GM12878 (cell line): ENCODE measurements around the gene BICC1. TPM values are rescaled to one million over a fixed set of nuclear protein-coding genes. Genes with fewer than 3 reads are reported as not detected.

Experiments used
- BCL3 ChIP-seq: IDR thresholded peaks from 2 replicates; pipeline ENCODE4 v1.6.1; 2011; ENCODE audit warnings: borderline replicate concordance, low read depth, mild to moderate bottlenecking, moderate library complexity, low read length; ENCODE audit not compliant: insufficient read depth, poor library complexity, severe bottlenecking
- CREB1 ChIP-seq: IDR thresholded peaks from 2 replicates; pipeline ENCODE4 v1.6.1; 2012; ENCODE audit warnings: low read depth, mild to moderate bottlenecking, inconsistent platforms
- HCFC1 ChIP-seq: fragments of 150-350 bp; IDR thresholded peaks from 2 replicates; pipeline ENCODE4 v1.6.1; 2014; ENCODE audit warnings: low read length
- HDAC6 ChIP-seq: fragments of 200-600 bp; sonication (generic); IDR thresholded peaks from one replicate; pipeline ENCODE4 v1.8.0; 2017; ENCODE audit warnings: antibody characterized with exemption; ENCODE audit not compliant: unreplicated experiment
- IKZF2 ChIP-seq, 2 experiments: fragments of 450-650 bp; IDR thresholded peaks; 2 replicates each; pipeline ENCODE4 v1.6.1; 2017; ENCODE audit warnings: mild to moderate bottlenecking in 2 of 2, moderate library complexity in 2 of 2
- PML ChIP-seq: IDR thresholded peaks from 2 replicates; pipeline ENCODE4 v1.6.1; 2012; ENCODE audit warnings: low read length, inconsistent platforms
- SUZ12 ChIP-seq: fragments of 200-600 bp; sonication (generic); IDR thresholded peaks from one replicate; pipeline ENCODE4 v1.6.1; 2018; ENCODE audit warnings: antibody characterized with exemption, mild to moderate bottlenecking; ENCODE audit not compliant: unreplicated experiment
- USF2 ChIP-seq: IDR thresholded peaks from 2 replicates; pipeline ENCODE4 v1.6.1; 2011; ENCODE audit warnings: low read depth, low read length, improper control_type of control experiment, borderline replicate concordance
- polyA plus RNA-seq, 11 experiments: library from polyadenylated mRNA; depleted of rRNA in 4 of 11; unstranded in 6 of 11; stranded (reverse) in 5 of 11; fragments of >200 nt; fragmentation: Nextera tagmentation in 4 of 11; fragmentation: Illumina TruSeq in 1 of 11; extraction: Ambion mirVana in 4 of 11; extraction: Trizol in 1 of 11; gene quantifications; 1 replicate in 1 of 11; 2 replicates in 10 of 11; pipeline versions ENCODE4 v1.2.1 to v1.2.3, GENCODE V29; 2011 to 2016; ENCODE audit warnings: inconsistent platforms in 2 of 11, missing spikeins in 2 of 11, low read depth in 1 of 11
- total RNA-seq, 4 experiments: library from RNA; depleted of rRNA in 3 of 4; stranded (reverse); fragments of >200 nt in 3 of 4; fragmentation: Illumina TruSeq in 1 of 4; extraction: Trizol in 1 of 4; gene quantifications; 2 replicates each; pipeline versions ENCODE4 v1.2.1 to v1.2.3, GENCODE V29; 2013 to 2021
- TF ChIP-seq, protein P1 (sequence below): fragments of 450-650 bp; IDR thresholded peaks from 2 replicates; pipeline ENCODE4 v1.6.1; 2017; ENCODE audit warnings: mild to moderate bottlenecking, moderate library complexity

The BICC1 gene
- total and polyA plus RNA-seq, 10 of the 15 experiments (the other 5 are each of a cell fraction or from before 2014, with no cell fraction given) = 0.01 to 0.10 (median 0.04) TPM; not detected in 5

GRCh38 chr10:58575491-58575890 is 62.8 kb downstream of the BICC1 start (continued):
- no peak for TF ChIP-seq HCFC1
- no peak for TF ChIP-seq SUZ12
- TF ChIP-seq HDAC6 = no peak
- TF ChIP-seq IKZF2 (IDR thresholded peaks at IDR 0.05) = no peak
- TF ChIP-seq BCL3 = no peak
- TF ChIP-seq, protein P1, sequence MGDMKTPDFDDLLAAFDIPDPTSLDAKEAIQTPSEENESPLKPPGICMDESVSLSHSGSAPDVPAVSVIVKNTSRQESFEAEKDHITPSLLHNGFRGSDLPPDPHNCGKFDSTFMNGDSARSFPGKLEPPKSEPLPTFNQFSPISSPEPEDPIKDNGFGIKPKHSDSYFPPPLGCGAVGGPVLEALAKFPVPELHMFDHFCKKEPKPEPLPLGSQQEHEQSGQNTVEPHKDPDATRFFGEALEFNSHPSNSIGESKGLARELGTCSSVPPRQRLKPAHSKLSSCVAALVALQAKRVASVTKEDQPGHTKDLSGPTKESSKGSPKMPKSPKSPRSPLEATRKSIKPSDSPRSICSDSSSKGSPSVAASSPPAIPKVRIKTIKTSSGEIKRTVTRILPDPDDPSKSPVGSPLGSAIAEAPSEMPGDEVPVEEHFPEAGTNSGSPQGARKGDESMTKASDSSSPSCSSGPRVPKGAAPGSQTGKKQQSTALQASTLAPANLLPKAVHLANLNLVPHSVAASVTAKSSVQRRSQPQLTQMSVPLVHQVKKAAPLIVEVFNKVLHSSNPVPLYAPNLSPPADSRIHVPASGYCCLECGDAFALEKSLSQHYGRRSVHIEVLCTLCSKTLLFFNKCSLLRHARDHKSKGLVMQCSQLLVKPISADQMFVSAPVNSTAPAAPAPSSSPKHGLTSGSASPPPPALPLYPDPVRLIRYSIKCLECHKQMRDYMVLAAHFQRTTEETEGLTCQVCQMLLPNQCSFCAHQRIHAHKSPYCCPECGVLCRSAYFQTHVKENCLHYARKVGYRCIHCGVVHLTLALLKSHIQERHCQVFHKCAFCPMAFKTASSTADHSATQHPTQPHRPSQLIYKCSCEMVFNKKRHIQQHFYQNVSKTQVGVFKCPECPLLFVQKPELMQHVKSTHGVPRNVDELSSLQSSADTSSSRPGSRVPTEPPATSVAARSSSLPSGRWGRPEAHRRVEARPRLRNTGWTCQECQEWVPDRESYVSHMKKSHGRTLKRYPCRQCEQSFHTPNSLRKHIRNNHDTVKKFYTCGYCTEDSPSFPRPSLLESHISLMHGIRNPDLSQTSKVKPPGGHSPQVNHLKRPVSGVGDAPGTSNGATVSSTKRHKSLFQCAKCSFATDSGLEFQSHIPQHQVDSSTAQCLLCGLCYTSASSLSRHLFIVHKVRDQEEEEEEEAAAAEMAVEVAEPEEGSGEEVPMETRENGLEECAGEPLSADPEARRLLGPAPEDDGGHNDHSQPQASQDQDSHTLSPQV = no peak
- no peak for TF ChIP-seq PML
- no peak for TF ChIP-seq CREB1
- TF ChIP-seq USF2 = no peak
